ENCODE results near the gene MAGEB17. TPM values are rescaled to one million over a fixed set of nuclear protein-coding genes. Genes with fewer than 3 reads are reported as not detected.
"Not testable (repeated sequence)": the region's sequence is repeated elsewhere in the genome, so short reads cannot be mapped to it uniquely, and the experiment has no call there.

Gene MAGEB17
- polyA plus RNA-seq, 1 donor (not counting 4 experiments of a cell fraction or from before 2014, with no cell fraction given): not detected

- FAIRE-seq: no peak
Observed at GRCh38 chrX:16175329-16176061, 8.2 kb downstream of the MAGEB17 start.

GRCh38 chrX:16177260-16177659, 10.0 kb downstream of the MAGEB17 start:
- DNase-seq (ENCODE audit: low read depth, low spot score) (no peak), FAIRE-seq (no peak)
- no peak overlapping the region for H3K9ac ChIP-seq (ENCODE audit: control insufficient read depth, extremely low read depth, insufficient read depth, low read length)
- no peaks in the 10 kb centered on the region for H3K36me3 ChIP-seq (ENCODE audit: control insufficient read depth in 2 of 2, extremely low read depth in 1 of 2, insufficient read depth in 2 of 2, low read length in 2 of 2)
- dilution Hi-C loops (cut with MboI; ENCODE audit: extremely low pct_ligation_motif_present, low sequenced_read_pairs): no loop called here
- no peaks in the 10 kb centered on the region for H3K9me1 ChIP-seq (ENCODE audit: control insufficient read depth, extremely low read depth, insufficient read depth, low read length)
- H3K27ac ChIP-seq (ENCODE audit: control insufficient read depth, insufficient read depth, low read length): no peak overlapping the region
- H4K20me1 ChIP-seq (ENCODE audit: control insufficient read depth, extremely low read depth, insufficient read depth, low read length): no peaks in the 10 kb centered on the region
- H3K4me3 ChIP-seq (ENCODE audit: control insufficient read depth in 2 of 3, extremely low read depth in 1 of 3, insufficient read depth in 2 of 3, low read depth in 1 of 3, low read length in 3 of 3): no peak overlapping the region
- H3K4me1 ChIP-seq (ENCODE audit: control insufficient read depth, extremely low read depth, insufficient read depth, low read length): no peaks in the 10 kb centered on the region
- no peaks in the 10 kb centered on the region for H3K9me3 ChIP-seq (ENCODE audit: control insufficient read depth, low read depth, low read length)
- H3K27me3 ChIP-seq (ENCODE audit: control insufficient read depth, extremely low read depth, insufficient read depth, low read length): peaks cover 3% of the 10 kb centered on the region
- TF ChIP-seq EZH2 (IDR thresholded peaks at IDR 0.05; ENCODE audit: low read length) (no peak), CTCF (optimal IDR thresholded peaks at IDR 0.05 in 1 of 3, IDR thresholded peaks at IDR 0.05 in 1 of 3, conservative IDR thresholded peaks at IDR 0.05 in 1 of 3; ENCODE audit: extremely low read depth in 1 of 3, insufficient read depth in 2 of 3, low read length in 3 of 3) (no peak)
- H2AFZ ChIP-seq (ENCODE audit: control insufficient read depth, low read length): no peak overlapping the region
- H3K4me2 ChIP-seq (ENCODE audit: control insufficient read depth, extremely low read depth, insufficient read depth, low read depth, low read length): no peak overlapping the region
- no peaks in the 10 kb centered on the region for H3K79me2 ChIP-seq (ENCODE audit: control insufficient read depth, insufficient read depth, low read length)

More at GRCh38 chrX:16175329-16176061, 8.2 kb downstream of the MAGEB17 start:
- dilution Hi-C loops (cut with MboI; ENCODE audit: extremely low pct_ligation_motif_present, low sequenced_read_pairs): no loop called here
- H3K4me2 ChIP-seq (ENCODE audit: control insufficient read depth, extremely low read depth, insufficient read depth, low read depth, low read length): no peak overlapping the region
- H3K27me3 ChIP-seq (ENCODE audit: control insufficient read depth, extremely low read depth, insufficient read depth, low read length): peaks cover 3% of the 10 kb centered on the region
- H3K9me3 ChIP-seq (ENCODE audit: control insufficient read depth, low read depth, low read length): no peaks in the 10 kb centered on the region
- no peaks in the 10 kb centered on the region for H3K9me1 ChIP-seq (ENCODE audit: control insufficient read depth, extremely low read depth, insufficient read depth, low read length)
- no peaks in the 10 kb centered on the region for H3K4me1 ChIP-seq (ENCODE audit: control insufficient read depth, extremely low read depth, insufficient read depth, low read length)
- TF ChIP-seq EZH2 (IDR thresholded peaks at IDR 0.05; ENCODE audit: low read length) (no peak), CTCF (optimal IDR thresholded peaks at IDR 0.05 in 1 of 3, IDR thresholded peaks at IDR 0.05 in 1 of 3, conservative IDR thresholded peaks at IDR 0.05 in 1 of 3; ENCODE audit: extremely low read depth in 1 of 3, insufficient read depth in 2 of 3, low read length in 3 of 3) (no peak)
- DNase-seq (ENCODE audit: low read depth, low spot score): no peak
- H4K20me1 ChIP-seq (ENCODE audit: control insufficient read depth, extremely low read depth, insufficient read depth, low read length): no peaks in the 10 kb centered on the region
- no peaks in the 10 kb centered on the region for H3K36me3 ChIP-seq (ENCODE audit: control insufficient read depth in 2 of 2, extremely low read depth in 1 of 2, insufficient read depth in 2 of 2, low read length in 2 of 2)
- no peak overlapping the region for H2AFZ ChIP-seq (ENCODE audit: control insufficient read depth, low read length)
- H3K79me2 ChIP-seq (ENCODE audit: control insufficient read depth, insufficient read depth, low read length): no peaks in the 10 kb centered on the region
- no peak overlapping the region for H3K9ac ChIP-seq (ENCODE audit: control insufficient read depth, extremely low read depth, insufficient read depth, low read length)
- H3K4me3 ChIP-seq (ENCODE audit: control insufficient read depth in 2 of 3, extremely low read depth in 1 of 3, insufficient read depth in 2 of 3, low read depth in 1 of 3, low read length in 3 of 3): no peak overlapping the region
- no peak overlapping the region for H3K27ac ChIP-seq (ENCODE audit: control insufficient read depth, insufficient read depth, low read length)

- H3K27me3 ChIP-seq (ENCODE audit: control insufficient read depth, extremely low read depth, insufficient read depth, low read length); dilution Hi-C loops (cut with MboI; ENCODE audit: extremely low pct_ligation_motif_present, low sequenced_read_pairs); H3K27ac ChIP-seq (ENCODE audit: control insufficient read depth, insufficient read depth, low read length); DNase-seq (ENCODE audit: low read depth, low spot score); H3K36me3 ChIP-seq (ENCODE audit: control insufficient read depth in 2 of 2, extremely low read depth in 1 of 2, insufficient read depth in 2 of 2, low read length in 2 of 2); H3K4me2 ChIP-seq (ENCODE audit: control insufficient read depth, extremely low read depth, insufficient read depth, low read depth, low read length); H3K9me1 ChIP-seq (ENCODE audit: control insufficient read depth, extremely low read depth, insufficient read depth, low read length); FAIRE-seq; H3K79me2 ChIP-seq (ENCODE audit: control insufficient read depth, insufficient read depth, low read length); H3K9ac ChIP-seq (ENCODE audit: control insufficient read depth, extremely low read depth, insufficient read depth, low read length); H3K9me3 ChIP-seq (ENCODE audit: control insufficient read depth, low read depth, low read length); H2AFZ ChIP-seq (ENCODE audit: control insufficient read depth, low read length); H4K20me1 ChIP-seq (ENCODE audit: control insufficient read depth, extremely low read depth, insufficient read depth, low read length); H3K4me3 ChIP-seq (ENCODE audit: control insufficient read depth in 2 of 3, extremely low read depth in 1 of 3, insufficient read depth in 2 of 3, low read depth in 1 of 3, low read length in 3 of 3): not testable (repeated sequence)
- H3K4me1 ChIP-seq (ENCODE audit: control insufficient read depth, extremely low read depth, insufficient read depth, low read length): peaks cover 15% of the 10 kb centered on the region
Observed at GRCh38 chrX:16183843-16184242, 16.6 kb downstream of the MAGEB17 start.
